Measurements from ENCODE around the gene HSD3B7. TPM values are rescaled to one million over a fixed set of nuclear protein-coding genes. Genes with fewer than 3 reads are reported as not detected.

Gene HSD3B7
- total RNA-seq, 1 donor: 0.73 TPM

DNA sequence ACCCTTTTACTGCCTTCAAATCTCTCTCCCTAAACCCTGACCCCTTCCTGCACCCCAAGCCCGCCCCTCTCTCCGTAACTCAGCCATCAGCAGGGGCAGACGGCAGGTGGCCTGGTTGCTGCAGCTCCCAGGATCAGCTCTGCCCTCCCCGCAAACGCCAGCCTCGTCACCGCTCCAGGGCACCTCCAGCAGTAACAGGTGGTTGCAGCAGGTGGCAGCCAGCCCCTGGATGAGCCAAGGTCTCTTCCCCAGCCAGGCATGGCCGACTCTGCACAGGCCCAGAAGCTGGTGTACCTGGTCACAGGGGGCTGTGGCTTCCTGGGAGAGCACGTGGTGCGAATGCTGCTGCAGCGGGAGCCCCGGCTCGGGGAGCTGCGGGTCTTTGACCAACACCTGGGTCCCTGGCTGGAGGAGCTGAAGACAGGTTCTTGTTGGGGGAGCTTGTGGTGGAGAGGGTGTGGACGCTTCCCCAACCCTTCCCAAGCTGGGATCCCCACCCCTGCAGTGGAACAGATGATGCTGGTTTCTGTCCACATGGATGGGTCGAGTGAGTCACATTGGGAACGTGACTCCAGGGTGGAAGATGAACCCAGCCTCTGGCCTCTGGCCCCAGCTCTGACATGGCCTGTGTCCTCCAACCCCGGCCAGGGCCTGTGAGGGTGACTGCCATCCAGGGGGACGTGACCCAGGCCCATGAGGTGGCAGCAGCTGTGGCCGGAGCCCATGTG lies 558 bp downstream of the HSD3B7 start:
- peaks cover 9% of the 10 kb centered on the region for H3K4me1 ChIP-seq (ENCODE audit: insufficient read depth, low read length)
- H3K9me3 ChIP-seq (ENCODE audit: low read depth, low read length): no peaks in the 10 kb centered on the region
- no peaks in the 10 kb centered on the region for H3K27me3 ChIP-seq (ENCODE audit: insufficient read depth, low read length)
- no peak overlapping the region for H3K4me3 ChIP-seq (ENCODE audit: low read length)

DNA sequence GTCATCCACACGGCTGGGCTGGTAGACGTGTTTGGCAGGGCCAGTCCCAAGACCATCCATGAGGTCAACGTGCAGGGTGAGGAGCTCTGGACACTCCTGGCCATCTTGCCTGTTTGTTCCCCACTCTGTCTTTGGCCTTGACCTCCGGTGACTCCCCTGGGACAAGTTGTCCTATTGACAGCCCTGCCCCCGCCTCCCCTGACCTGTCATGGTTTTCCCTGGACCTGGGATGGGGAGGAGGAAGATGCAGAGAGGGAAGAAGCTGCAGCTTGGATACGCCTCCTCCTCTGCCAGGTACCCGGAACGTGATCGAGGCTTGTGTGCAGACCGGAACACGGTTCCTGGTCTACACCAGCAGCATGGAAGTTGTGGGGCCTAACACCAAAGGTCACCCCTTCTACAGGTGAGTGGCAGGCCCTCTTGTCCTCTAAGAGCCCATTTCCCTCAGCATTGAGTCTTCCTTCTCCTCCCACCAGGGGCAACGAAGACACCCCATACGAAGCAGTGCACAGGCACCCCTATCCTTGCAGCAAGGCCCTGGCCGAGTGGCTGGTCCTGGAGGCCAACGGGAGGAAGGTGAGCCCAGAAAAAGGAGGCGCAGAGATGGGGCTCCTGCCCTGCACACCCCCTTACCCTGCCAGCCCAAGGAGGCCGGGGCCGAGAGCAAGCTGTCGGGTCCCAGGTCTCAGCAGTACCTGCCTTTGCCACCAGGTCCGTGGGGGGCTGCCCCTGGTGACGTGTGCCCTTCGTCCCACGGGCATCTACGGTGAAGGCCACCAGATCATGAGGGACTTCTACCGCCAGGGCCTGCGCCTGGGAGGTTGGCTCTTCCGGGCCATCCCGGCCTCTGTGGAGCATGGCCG lies 1.4 kb downstream of the HSD3B7 start:
- peaks cover 9% of the 10 kb centered on the region for H3K4me1 ChIP-seq (ENCODE audit: insufficient read depth, low read length)
- no peaks in the 10 kb centered on the region for H3K9me3 ChIP-seq (ENCODE audit: low read depth, low read length)

DNA sequence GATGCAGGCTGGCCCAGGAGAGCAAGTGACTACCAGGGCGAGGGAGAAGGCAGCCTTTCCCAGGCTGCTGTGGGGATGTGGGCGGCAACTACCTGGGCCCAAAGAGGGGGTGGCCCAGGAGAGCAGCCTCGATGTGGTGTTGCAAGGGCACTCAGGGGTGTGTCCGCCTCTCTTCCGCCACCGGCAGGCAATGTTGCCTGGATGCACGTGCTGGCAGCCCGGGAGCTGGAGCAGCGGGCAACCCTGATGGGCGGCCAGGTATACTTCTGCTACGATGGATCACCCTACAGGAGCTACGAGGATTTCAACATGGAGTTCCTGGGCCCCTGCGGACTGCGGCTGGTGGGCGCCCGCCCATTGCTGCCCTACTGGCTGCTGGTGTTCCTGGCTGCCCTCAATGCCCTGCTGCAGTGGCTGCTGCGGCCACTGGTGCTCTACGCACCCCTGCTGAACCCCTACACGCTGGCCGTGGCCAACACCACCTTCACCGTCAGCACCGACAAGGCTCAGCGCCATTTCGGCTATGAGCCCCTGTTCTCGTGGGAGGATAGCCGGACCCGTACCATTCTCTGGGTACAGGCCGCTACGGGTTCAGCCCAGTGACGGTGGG lies 2.7 kb downstream of the HSD3B7 start:
- Histone ChIP-seq H3K9me3 (ENCODE audit: low read depth, low read length) (no peaks in the 10 kb centered on the region), H3K27me3 (ENCODE audit: insufficient read depth, low read length) (no peaks in the 10 kb centered on the region), H3K4me3 (ENCODE audit: low read length) (no peak overlapping the region), H3K4me1 (ENCODE audit: insufficient read depth, low read length) (peaks cover 9% of the 10 kb centered on the region)

More for the DNA sequence above, 1.4 kb downstream of the HSD3B7 start:
- no peaks in the 10 kb centered on the region for H3K27me3 ChIP-seq (ENCODE audit: insufficient read depth, low read length)
- no peak overlapping the region for H3K4me3 ChIP-seq (ENCODE audit: low read length)

DNA sequence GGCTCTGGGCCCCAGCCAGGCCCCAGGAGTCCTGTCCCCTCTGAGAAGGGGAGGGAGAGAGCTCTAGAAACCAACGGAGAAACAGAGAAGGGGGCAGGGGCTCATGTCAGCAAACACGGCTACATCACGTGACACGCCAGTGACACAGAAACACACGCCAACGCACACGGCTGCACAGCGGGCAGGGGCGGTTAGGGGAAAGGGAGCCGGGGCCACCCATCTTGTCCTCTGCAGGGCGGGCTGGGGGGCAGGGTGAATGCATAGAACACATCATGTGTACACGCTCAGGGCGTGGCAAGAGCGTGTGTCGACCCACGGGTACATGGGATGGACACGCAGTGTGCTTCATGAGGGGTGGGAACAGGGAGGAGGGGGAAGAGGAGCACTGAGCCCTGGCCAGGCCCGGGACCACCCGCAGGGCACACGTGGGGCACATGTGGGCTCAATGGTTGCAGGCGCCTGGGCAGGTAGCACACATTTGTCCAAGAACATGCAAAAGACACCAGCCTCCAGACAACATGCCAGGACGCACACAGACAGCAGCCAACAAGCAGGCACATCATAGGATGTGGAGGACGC lies 4.6 kb downstream of the HSD3B7 start:
- Histone ChIP-seq H3K9me3 (ENCODE audit: low read depth, low read length) (no peaks in the 10 kb centered on the region), H3K4me1 (ENCODE audit: insufficient read depth, low read length) (peaks cover 20% of the 10 kb centered on the region), H3K27me3 (ENCODE audit: insufficient read depth, low read length) (no peaks in the 10 kb centered on the region), H3K4me3 (ENCODE audit: low read length) (no peak overlapping the region)

DNA sequence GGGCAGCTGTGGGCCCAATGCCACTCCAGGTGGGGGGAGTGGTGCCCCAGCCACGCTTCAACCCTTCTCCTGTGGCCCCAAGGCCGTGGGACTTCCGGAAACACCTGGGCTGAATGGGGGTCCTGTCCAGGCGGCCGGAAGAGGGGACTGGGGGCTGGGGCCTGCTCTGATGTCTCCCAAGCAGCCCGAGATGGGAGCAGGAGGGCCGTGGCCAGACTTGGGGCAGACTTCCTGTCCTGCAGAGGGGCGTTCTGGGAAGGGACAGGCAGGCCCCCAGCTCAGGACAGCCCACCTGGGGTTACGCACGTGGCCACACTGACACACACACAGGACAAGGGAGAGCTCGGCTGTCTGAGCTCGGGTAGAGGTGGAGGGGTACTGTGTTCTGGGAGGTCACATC lies 5.1 kb downstream of the HSD3B7 start:
- H3K4me1 ChIP-seq (ENCODE audit: insufficient read depth, low read length): peaks cover 15% of the 10 kb centered on the region
- no peaks in the 10 kb centered on the region for H3K27me3 ChIP-seq (ENCODE audit: insufficient read depth, low read length)
- no peak overlapping the region for H3K4me3 ChIP-seq (ENCODE audit: low read length)
- H3K9me3 ChIP-seq (ENCODE audit: low read depth, low read length): no peaks in the 10 kb centered on the region

DNA sequence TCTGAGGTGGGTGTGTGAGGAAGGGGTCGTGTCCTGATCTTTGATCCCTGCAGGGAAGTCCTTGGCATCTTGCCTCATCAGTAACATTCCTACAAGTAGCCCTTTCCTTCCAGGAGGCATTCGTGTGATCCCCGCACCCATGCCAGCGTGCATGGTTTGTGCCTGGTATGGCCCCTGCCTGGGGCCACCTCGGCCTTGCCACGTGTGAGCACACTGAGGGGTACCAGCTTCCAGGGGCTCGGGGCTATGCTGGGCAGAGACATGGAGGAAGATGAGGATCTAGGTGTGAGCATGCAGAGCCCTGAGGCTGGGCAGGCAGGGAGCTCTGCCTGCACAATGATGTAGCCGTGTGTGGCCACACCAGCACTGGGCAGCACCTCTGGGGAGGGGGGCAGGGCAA lies 6.0 kb downstream of the HSD3B7 start:
- H3K4me1 ChIP-seq (ENCODE audit: insufficient read depth, low read length): peaks cover 11% of the 10 kb centered on the region
- no peak overlapping the region for H3K4me3 ChIP-seq (ENCODE audit: low read length)
- H3K9me3 ChIP-seq (ENCODE audit: low read depth, low read length): no peaks in the 10 kb centered on the region
- no peaks in the 10 kb centered on the region for H3K27me3 ChIP-seq (ENCODE audit: insufficient read depth, low read length)

DNA sequence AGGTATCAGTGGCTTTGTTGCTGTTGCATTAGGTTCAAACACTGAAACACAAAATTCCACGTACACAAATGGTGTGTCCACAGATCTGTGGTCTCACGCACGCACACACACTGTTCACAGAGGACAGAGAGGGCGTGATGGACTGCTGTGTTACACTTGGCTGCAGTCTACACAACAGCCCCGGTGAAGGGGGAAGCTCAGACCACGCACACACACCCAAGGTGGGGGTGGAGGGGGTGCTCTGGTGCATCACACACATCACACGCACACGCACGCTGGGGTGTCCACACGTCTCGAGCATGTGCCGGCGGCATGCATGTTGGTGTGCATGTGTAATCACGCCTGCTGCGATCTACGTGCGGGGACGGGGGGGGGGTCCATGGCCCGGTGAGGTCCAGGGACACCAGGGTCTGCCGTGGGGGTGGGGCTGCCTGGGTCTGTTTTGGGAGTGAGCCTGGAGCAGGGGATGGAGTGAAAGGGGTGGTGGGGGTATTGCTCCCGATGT lies 7.3 kb downstream of the HSD3B7 start:
- Histone ChIP-seq H3K9me3 (ENCODE audit: low read depth, low read length) (no peaks in the 10 kb centered on the region), H3K4me3 (ENCODE audit: low read length) (no peak overlapping the region), H3K27me3 (ENCODE audit: insufficient read depth, low read length) (no peaks in the 10 kb centered on the region), H3K4me1 (ENCODE audit: insufficient read depth, low read length) (peaks cover 22% of the 10 kb centered on the region)

DNA sequence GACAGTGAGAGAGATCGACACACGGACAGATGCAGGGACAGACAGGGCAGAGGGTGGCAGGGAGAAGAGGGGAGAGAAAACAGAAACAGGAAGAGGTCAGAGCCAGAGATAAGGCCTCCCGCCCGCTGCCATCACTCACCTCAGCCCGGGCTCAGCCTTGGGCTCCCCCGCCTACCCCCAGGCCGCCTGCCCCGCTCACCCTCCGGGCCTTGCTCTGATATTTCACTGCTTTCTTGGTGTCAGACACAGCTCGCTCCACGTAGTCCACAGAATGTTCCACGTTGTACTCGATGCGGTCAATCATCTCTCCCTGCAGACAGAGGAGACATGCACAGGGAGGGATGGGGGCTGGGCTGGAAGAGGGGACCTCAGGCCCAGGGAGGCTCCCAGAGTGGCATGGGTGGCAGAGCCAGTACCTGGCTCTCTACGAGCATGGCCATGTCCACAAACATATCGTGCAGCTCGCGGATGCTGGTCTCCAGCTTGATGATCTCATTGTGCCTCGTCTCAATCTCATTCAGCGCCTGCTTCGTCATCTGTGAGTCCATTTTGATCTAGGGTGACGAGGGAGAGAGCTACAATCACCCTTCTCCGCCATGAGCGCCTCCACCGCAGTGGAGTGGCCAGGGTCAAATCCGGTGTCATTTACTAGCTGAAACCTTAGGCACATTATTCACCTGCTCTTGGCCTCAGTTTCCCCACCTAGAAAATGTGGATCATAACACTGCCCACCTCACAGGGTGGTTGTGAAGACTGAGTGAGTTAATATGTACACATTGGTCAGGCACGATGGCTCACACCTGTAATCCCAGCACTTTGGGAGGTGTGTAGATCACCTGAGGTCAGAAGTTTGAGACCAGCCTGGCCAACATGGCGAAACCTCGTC lies 8.2 kb downstream of the HSD3B7 start:
- H3K27me3 ChIP-seq (ENCODE audit: insufficient read depth, low read length): no peaks in the 10 kb centered on the region
- no peaks in the 10 kb centered on the region for H3K9me3 ChIP-seq (ENCODE audit: low read depth, low read length)
- no peak overlapping the region for H3K4me3 ChIP-seq (ENCODE audit: low read length)
- H3K4me1 ChIP-seq (ENCODE audit: insufficient read depth, low read length): peaks cover 24% of the 10 kb centered on the region

DNA sequence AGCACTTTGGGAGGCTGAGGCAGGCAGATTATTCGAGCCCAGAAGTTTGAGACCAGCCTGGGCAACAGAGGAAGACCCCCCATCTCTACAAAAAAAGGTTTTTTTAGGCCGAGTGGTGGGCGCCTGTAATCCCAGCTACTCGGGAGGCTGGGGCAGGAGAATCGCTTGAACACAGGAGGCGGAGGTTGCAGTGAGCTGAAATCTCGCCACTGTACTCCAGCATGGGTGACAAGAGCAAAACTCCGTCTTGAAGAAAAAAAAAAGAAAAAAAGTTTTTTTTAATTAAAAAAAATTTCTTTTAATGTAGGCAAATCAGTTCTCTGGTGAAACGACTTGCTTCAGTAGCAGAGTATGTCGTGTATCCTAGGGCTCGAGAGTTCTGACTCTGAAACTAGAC lies 10.9 kb downstream of the HSD3B7 start:
- Histone ChIP-seq H3K9me3 (ENCODE audit: low read depth, low read length) (no peaks in the 10 kb centered on the region), H3K27me3 (ENCODE audit: insufficient read depth, low read length) (no peaks in the 10 kb centered on the region), H3K4me1 (ENCODE audit: insufficient read depth, low read length) (peaks cover 24% of the 10 kb centered on the region), H3K4me3 (ENCODE audit: low read length) (no peak overlapping the region)

DNA sequence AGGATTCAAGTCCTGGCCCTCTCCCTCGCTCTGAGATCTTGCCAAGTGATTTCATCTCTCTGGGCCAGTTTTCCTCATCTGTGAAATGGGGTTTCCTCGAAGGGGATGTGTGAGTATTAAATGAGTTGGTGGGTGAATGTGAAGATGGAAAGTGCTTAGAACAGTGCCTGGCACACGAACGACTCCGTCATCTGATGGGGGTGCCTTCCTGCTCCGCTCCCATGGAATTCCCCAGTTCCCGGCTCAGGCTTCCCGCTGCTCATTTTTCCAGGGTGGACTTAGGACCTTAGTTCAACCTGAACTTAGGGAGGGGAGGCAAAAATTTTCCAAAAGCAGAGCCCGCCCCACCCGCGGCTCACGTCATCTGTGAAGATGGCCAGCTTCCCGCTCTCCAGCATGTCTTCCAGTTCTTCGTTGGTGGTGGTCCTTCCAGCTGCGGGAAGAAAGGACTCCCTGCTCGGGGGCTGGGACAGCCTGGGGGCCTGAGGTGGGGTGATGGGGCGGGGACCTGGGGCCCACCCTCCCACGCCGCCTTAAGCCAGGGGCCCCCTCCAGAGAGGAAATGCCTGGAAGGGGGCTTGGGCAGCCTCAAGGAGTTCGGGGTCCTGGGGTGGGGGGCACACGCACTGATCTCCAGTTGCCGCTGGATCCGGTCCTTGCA lies 11.4 kb downstream of the HSD3B7 start:
- Histone ChIP-seq H3K9me3 (ENCODE audit: low read depth, low read length) (no peaks in the 10 kb centered on the region), H3K4me3 (ENCODE audit: low read length) (peak overlapping the region; percentile 40), H3K27me3 (ENCODE audit: insufficient read depth, low read length) (no peaks in the 10 kb centered on the region), H3K4me1 (ENCODE audit: insufficient read depth, low read length) (peaks cover 24% of the 10 kb centered on the region)

DNA sequence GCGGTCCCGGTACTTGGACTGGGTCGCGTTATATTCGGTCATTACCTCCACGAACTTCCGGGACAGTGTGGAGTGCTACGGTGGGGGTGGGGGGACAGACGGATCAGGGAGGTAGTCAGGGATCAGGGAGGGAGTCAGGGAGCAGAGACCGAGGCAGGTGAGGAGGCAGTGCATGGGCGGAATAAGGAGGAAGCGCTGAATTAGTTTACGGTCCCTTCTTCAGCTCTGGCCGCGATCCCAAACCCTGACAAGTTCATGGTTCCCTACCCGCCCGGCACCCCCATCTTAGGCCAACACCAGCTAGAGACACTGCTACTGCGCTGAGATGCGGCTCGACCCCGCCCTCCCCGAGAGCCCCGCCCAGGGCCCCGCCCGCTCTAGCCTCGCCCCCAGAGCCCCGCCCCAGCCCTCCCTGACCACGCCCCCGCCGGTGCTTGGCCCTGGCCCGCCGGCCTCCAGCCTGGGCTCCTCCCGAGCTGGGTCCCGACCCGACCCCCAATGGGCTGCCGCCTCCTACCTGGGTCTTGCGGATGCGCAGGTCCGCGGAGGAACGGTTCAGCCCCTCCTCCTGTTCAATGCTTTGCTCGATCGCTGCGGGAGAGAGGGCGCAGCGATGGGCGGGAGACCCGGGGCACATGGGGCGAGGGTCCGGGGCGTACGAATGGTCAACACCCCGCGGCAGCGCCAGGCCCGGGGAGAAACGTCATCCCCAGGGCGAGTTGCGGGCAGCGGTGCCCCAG lies 12.1 kb downstream of the HSD3B7 start:
- Histone ChIP-seq H3K9me3 (ENCODE audit: low read depth, low read length) (no peaks in the 10 kb centered on the region), H3K4me3 (ENCODE audit: low read length) (peak overlapping the region; percentile 40), H3K4me1 (ENCODE audit: insufficient read depth, low read length) (peaks cover 24% of the 10 kb centered on the region), H3K27me3 (ENCODE audit: insufficient read depth, low read length) (no peaks in the 10 kb centered on the region)

DNA sequence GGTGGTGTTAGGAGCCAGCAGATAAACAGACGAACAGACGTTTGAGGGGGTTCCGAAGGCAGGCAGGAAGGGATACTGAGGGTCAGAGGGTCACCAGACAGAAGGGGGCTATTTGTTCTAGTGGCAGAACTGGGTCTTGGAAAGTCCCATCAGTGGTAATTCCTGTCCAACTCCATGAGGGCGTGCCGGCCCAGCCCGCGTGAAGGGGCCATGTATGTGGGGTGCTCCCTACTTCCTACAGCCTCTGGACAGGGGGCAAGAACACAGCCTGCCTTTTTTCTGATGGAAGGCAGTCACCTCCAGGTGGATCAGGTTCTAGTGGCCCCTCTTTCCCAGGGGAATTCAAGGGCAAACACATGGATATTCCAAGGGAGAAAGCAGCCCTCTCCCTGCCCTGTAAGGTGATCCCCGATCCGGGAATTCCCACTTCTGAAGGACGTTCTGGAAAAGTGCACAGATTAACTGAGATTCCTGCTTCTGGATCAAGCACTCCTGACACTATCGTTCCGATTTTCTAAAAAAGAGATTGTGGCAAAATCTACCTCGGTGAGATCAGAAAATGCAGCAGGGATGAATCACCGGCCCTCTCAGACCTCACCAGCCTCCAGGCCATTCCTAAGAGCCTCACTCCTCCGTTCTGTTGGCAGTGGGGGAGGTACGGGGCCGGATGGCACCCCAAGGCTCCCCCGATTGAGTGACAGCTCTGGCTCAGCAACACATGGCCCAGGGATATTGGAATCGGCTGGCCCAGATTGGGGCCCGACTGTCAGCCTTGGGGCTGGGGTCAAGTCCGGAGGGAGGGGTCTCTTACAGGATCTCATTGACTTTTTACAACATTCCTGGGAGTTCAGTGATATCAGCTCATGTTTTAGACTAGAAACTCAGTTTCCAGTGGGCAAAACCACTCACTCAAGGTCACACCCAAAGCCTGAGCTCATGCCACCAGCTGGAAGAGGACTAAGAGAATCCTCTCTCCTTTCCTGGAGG lies 13.0 kb downstream of the HSD3B7 start:
- no peaks in the 10 kb centered on the region for H3K27me3 ChIP-seq (ENCODE audit: insufficient read depth, low read length)
- H3K4me1 ChIP-seq (ENCODE audit: insufficient read depth, low read length): peaks cover 21% of the 10 kb centered on the region
- H3K4me3 ChIP-seq (ENCODE audit: low read length): peak overlapping the region; percentile 26
- H3K9me3 ChIP-seq (ENCODE audit: low read depth, low read length): no peaks in the 10 kb centered on the region
